Fibroblast of skin of back (primary cell): Measurements from ENCODE around the gene COQ10B.

Source experiments
- DNase-seq: peaks from one replicate; pipeline ENCODE4 v3.0.0-alpha.2; 2013

COQ10B gene

GRCh38 chr2:197502685-197503084, 49.3 kb downstream of the COQ10B start:
- no peak for DNase-seq

GRCh38 chr2:197504000-197504399, 50.6 kb downstream of the COQ10B start:
- DNase-seq: no peak

GRCh38 chr2:197504512-197504911, 51.2 kb downstream of the COQ10B start:
- no peak for DNase-seq

- DNase-seq: no peak
These were observed 53.3 kb downstream of the COQ10B start for GRCh38 chr2:197506658-197507057.

- no peak for DNase-seq
These were observed 60.6 kb downstream of the COQ10B start for GRCh38 chr2:197513915-197514314.

- DNase-seq: no peak
These were observed 61.4 kb downstream of the COQ10B start for GRCh38 chr2:197514754-197515153.

- no peak for DNase-seq
These were observed 62.0 kb downstream of the COQ10B start for GRCh38 chr2:197515315-197515738.

- peak; percentile 94 for DNase-seq
These were observed 62.5 kb downstream of the COQ10B start, which contains the start of gene MOB4 for GRCh38 chr2:197515739-197516392. MOB4 (plus strand) TSS chr2:197516066; CDS start chr2:197516087, 21 bp downstream.

GRCh38 chr2:197516393-197516761, 63.0 kb downstream of the COQ10B start:
- DNase-seq: peak; percentile 20

- no peak for DNase-seq
These were observed 63.8 kb downstream of the COQ10B start for GRCh38 chr2:197517150-197517549.
